IMR-90 (cell line): ENCODE measurements around the gene PDGFA. TPM values are rescaled to one million over a fixed set of nuclear protein-coding genes. Genes with fewer than 3 reads are reported as not detected.

Experiments used
- ATAC-seq: fragments of 200-7000 bp; cut with Tn5 transposase; 2 replicates; pipeline ENCODE4 v1.9.1; 2020; ENCODE audit warnings: low read depth, mild to moderate bottlenecking, moderate library complexity
- BruUV-seq: library from RNA; stranded (reverse); fragments of 400-500 nt; replicated peaks from 2 replicates; lab custom pipeline; 2021; lab: Mats Ljungman, UMichigan
- CTCF ChIA-PET: fragments of 300-600 bp; formaldehyde crosslinking; extraction: SDS; loops from one replicate; lab custom pipeline; 2021; ENCODE audit warnings: antibody characterized with exemption; lab: Yijun Ruan, JAX
- POLR2A ChIA-PET: fragments of 300-600 bp; sonication (Branson Sonifier 250); formaldehyde crosslinking; loops from one replicate; lab custom pipeline; 2022; ENCODE audit warnings: antibody characterized with exemption; ENCODE audit not compliant: unreplicated experiment; lab: Charles Lee
- DNase-seq: peaks from one replicate; pipeline ENCODE4 v3.0.0; 2013
- H2AFZ ChIP-seq: replicated peaks from 2 replicates; pipeline ENCODE3; 2013; ENCODE audit warnings: low read length, mild to moderate bottlenecking; ENCODE audit not compliant: poor library complexity
- H2AK5ac ChIP-seq: 2 replicates; pipeline ENCODE4 v1.6.1; 2013; ENCODE audit warnings: low read depth, low read length, inconsistent platforms
- H2AK9ac ChIP-seq: replicated peaks from 2 replicates; pipeline ENCODE3; 2013; ENCODE audit warnings: mild to moderate bottlenecking, low read depth, low read length, moderate library complexity; ENCODE audit not compliant: poor library complexity
- H2BK120ac ChIP-seq: 2 replicates; pipeline ENCODE4 v1.6.1; 2013; ENCODE audit warnings: low read depth, low read length, inconsistent platforms
- H2BK15ac ChIP-seq: 3 replicates; pipeline ENCODE4 v1.6.1; 2013; ENCODE audit warnings: low read depth, low read length, inconsistent platforms
- H2BK20ac ChIP-seq: 2 replicates; pipeline ENCODE4 v1.6.1; 2013; ENCODE audit warnings: low read depth, mild to moderate bottlenecking, inconsistent platforms, low read length, moderate library complexity
- H2BK5ac ChIP-seq: 2 replicates; pipeline ENCODE4 v1.6.1; 2013; ENCODE audit warnings: mild to moderate bottlenecking, low read depth, low read length, inconsistent platforms; ENCODE audit not compliant: poor library complexity, severe bottlenecking
- H3K14ac ChIP-seq: replicated peaks from 2 replicates; pipeline ENCODE4 v1.6.1; 2013; ENCODE audit warnings: low read depth, low read length, inconsistent platforms
- H3K18ac ChIP-seq: 2 replicates; pipeline ENCODE4 v1.6.1; 2013; ENCODE audit warnings: low read depth, low read length, control low read depth
- H3K23ac ChIP-seq: 2 replicates; pipeline ENCODE4 v1.6.1; 2013; ENCODE audit warnings: low read depth, low read length, inconsistent platforms
- H3K27ac ChIP-seq: 2 replicates; pipeline ENCODE4 v1.5.1; 2013; ENCODE audit warnings: mild to moderate bottlenecking, control low read depth, low read length; ENCODE audit not compliant: insufficient read depth
- H3K27me3 ChIP-seq: 2 replicates; pipeline ENCODE4 v1.6.1; 2013; ENCODE audit warnings: low read length; ENCODE audit not compliant: control insufficient read depth, insufficient read depth
- H3K36me3 ChIP-seq: 2 replicates; pipeline ENCODE4 v1.6.1; 2013; ENCODE audit warnings: low read length, mixed read lengths; ENCODE audit not compliant: control insufficient read depth, insufficient read depth
- H3K4ac ChIP-seq: 2 replicates; pipeline ENCODE4 v1.6.1; 2013; ENCODE audit warnings: low read depth, low read length, inconsistent platforms
- H3K4me1 ChIP-seq: 2 replicates; pipeline ENCODE4 v1.6.1; 2013; ENCODE audit warnings: low read length, mixed read lengths; ENCODE audit not compliant: control insufficient read depth, insufficient read depth
- H3K4me2 ChIP-seq: 2 replicates; pipeline ENCODE4 v1.6.1; 2013; ENCODE audit warnings: low read depth, mild to moderate bottlenecking, control low read depth, low read length, moderate library complexity
- H3K4me3 ChIP-seq: 2 replicates; pipeline ENCODE4 v1.5.1; 2013; ENCODE audit warnings: low read depth, mild to moderate bottlenecking, control low read depth, low read length, moderate library complexity; ENCODE audit not compliant: insufficient read depth
- H3K56ac ChIP-seq: 2 replicates; pipeline ENCODE4 v1.6.1; 2013; ENCODE audit warnings: low read length, inconsistent platforms; ENCODE audit not compliant: insufficient read depth; ENCODE audit errors: extremely low read depth
- H3K79me1 ChIP-seq, 2 experiments: 2 replicates each; pipeline ENCODE4 v1.6.1; 2013; ENCODE audit warnings: low read length in 2 of 2, inconsistent platforms in 1 of 2, low read depth in 1 of 2
- H3K9ac ChIP-seq: 2 replicates; pipeline ENCODE4 v1.6.1; 2013; ENCODE audit warnings: low read depth, low read length, control low read depth
- H3K9me1 ChIP-seq: 2 replicates; pipeline ENCODE4 v1.6.1; 2013; ENCODE audit warnings: low read length, inconsistent platforms; ENCODE audit not compliant: insufficient read depth
- H3K9me3 ChIP-seq: 2 replicates; pipeline ENCODE4 v1.6.1; 2013; ENCODE audit warnings: low read length; ENCODE audit not compliant: control insufficient read depth, insufficient read depth
- H4K20me1 ChIP-seq: 2 replicates; pipeline ENCODE4 v1.6.1; 2013; ENCODE audit warnings: low read length, inconsistent platforms; ENCODE audit not compliant: insufficient read depth
- H4K5ac ChIP-seq: 2 replicates; pipeline ENCODE4 v1.6.1; 2013; ENCODE audit warnings: mild to moderate bottlenecking, low read depth, low read length, control low read depth
- H4K8ac ChIP-seq, 2 experiments: 2 replicates each; pipeline ENCODE4 v1.6.1; 2013; ENCODE audit warnings: low read depth in 2 of 2, low read length in 2 of 2, control low read depth in 1 of 2, inconsistent platforms in 1 of 2
- H4K91ac ChIP-seq: 2 replicates; pipeline ENCODE4 v1.6.1; 2013; ENCODE audit warnings: low read depth, low read length, inconsistent platforms; ENCODE audit not compliant: insufficient read depth
- BHLHE40 ChIP-seq: fragments of 150-350 bp; IDR thresholded peaks from 2 replicates; pipeline ENCODE4 v1.6.1; 2016; ENCODE audit warnings: mild to moderate bottlenecking, low read depth, low read length
- FOS ChIP-seq: fragments of 150-350 bp; IDR thresholded peaks from 2 replicates; pipeline ENCODE4 v1.6.1; 2016; ENCODE audit warnings: low read depth, low read length
- MXI1 ChIP-seq: IDR thresholded peaks from 2 replicates; pipeline ENCODE4 v1.6.1; 2012; ENCODE audit warnings: low read depth, mild to moderate bottlenecking, low read length, moderate library complexity, borderline replicate concordance
- POLR2A ChIP-seq: IDR thresholded peaks from 2 replicates; pipeline ENCODE4 v1.6.1; 2012; ENCODE audit warnings: mild to moderate bottlenecking, low read depth, low read length
- WGBS, 2 experiments: methylation state at CpG; one replicate each; pipeline versions ENCODE4 v1.1.5 to v1.1.7; 2013; ENCODE audit warnings: missing lambda C conversion rate in 2 of 2; ENCODE audit not compliant: insufficient read length in 1 of 2; ENCODE audit errors: extremely low coverage in 2 of 2; 5-methylcytosine and 5-hydroxymethylcytosine counted together
- dilution Hi-C: fragments of 300-500 bp; cut with HindIII; formaldehyde crosslinking; loops from one replicate; pipeline ENCODE4 v1.14.3; 2018; ENCODE audit warnings: low sequenced_read_pairs; ENCODE audit not compliant: unreplicated experiment
- in situ Hi-C: fragments of 300-500 bp; cut with MboI; formaldehyde crosslinking; loops from 3 replicates; pipeline ENCODE4 v1.14.3; 2019; ENCODE audit warnings: low sequenced_read_pairs, inconsistent platforms, mixed read lengths
- intact Hi-C: fragments of 100-400 bp; cut with micrococcal nuclease; formaldehyde crosslinking; loops from 2 replicates; pipeline ENCODE4 v1.10.0; 2022
- polyA plus RNA-seq, 3 experiments: library from polyadenylated mRNA; depleted of rRNA; stranded (reverse); fragments of >200 nt; gene quantifications; 2 replicates each; pipeline ENCODE4 v1.2.3, GENCODE V29; 2012; ENCODE audit warnings: low replicate concordance in 1 of 3
- total RNA-seq: library from RNA; depleted of rRNA; stranded (reverse); fragments of >200 nt; gene quantifications from 2 replicates; pipeline ENCODE4 v1.2.3, GENCODE V29; 2012
- TF ChIP-seq, protein P1 (sequence below): conservative IDR thresholded peaks from 2 replicates; pipeline ENCODE4 v1.5.1; 2012; ENCODE audit warnings: mild to moderate bottlenecking, low read depth, low read length, improper control_type of control experiment
- TF ChIP-seq, protein P2 (sequence below): fragments of 150-350 bp; IDR thresholded peaks from 2 replicates; pipeline ENCODE4 v1.6.1; 2017; ENCODE audit warnings: mild to moderate bottlenecking, antibody characterized with exemption, low read length, low read depth

Gene PDGFA
- total and polyA plus RNA-seq, 2 of the 4 experiments (the other 2 are of a cell fraction): 3.3 to 3.8 TPM

- Histone ChIP-seq H3K79me1 (no peaks in the 10 kb centered on the region), H3K4me2 (no peak overlapping the region), H2AK5ac (no peak overlapping the region), H2BK120ac (no peak overlapping the region), H3K23ac (no peak overlapping the region), H2AK9ac (no peak overlapping the region), H3K27ac (no peak overlapping the region), H2AFZ (no peak overlapping the region), H3K36me3 (no peaks in the 10 kb centered on the region), H3K4me3 (no peak overlapping the region), H3K14ac (no peak overlapping the region), H3K4ac (no peak overlapping the region), H3K9me1 (peaks cover 3% of the 10 kb centered on the region), H2BK5ac (no peak overlapping the region), H4K5ac (no peak overlapping the region), H2BK15ac (no peak overlapping the region), H3K9ac (no peak overlapping the region), H3K56ac (no peak overlapping the region), H3K4me1 (no peaks in the 10 kb centered on the region), H3K18ac (no peak overlapping the region), H4K8ac (no peak overlapping the region), H2BK20ac (no peak overlapping the region), H3K27me3 (peaks cover 31% of the 10 kb centered on the region), H4K91ac (no peak overlapping the region), H3K9me3 (no peaks in the 10 kb centered on the region; the same call in 1 of the 2 replicates), H4K20me1 (no peaks in the 10 kb centered on the region)
- no CpG with 5 or more reads among the region's 4 CpGs for WGBS, 2 experiments
- DNase-seq (no peak), ATAC-seq (no peak)
- intact Hi-C loops: no loop called here
- ChIA-PET CTCF (no interaction called here), POLR2A (no interaction called here)
- in situ Hi-C loops: no loop called here
- dilution Hi-C loops: no loop called here
- BruUV-seq: no TSS peak
- TF ChIP-seq FOS (no peak), BHLHE40 (no peak), POLR2A (no peak), MXI1 (no peak)
- TF ChIP-seq, protein P1, sequence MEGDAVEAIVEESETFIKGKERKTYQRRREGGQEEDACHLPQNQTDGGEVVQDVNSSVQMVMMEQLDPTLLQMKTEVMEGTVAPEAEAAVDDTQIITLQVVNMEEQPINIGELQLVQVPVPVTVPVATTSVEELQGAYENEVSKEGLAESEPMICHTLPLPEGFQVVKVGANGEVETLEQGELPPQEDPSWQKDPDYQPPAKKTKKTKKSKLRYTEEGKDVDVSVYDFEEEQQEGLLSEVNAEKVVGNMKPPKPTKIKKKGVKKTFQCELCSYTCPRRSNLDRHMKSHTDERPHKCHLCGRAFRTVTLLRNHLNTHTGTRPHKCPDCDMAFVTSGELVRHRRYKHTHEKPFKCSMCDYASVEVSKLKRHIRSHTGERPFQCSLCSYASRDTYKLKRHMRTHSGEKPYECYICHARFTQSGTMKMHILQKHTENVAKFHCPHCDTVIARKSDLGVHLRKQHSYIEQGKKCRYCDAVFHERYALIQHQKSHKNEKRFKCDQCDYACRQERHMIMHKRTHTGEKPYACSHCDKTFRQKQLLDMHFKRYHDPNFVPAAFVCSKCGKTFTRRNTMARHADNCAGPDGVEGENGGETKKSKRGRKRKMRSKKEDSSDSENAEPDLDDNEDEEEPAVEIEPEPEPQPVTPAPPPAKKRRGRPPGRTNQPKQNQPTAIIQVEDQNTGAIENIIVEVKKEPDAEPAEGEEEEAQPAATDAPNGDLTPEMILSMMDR: no peak
- TF ChIP-seq, protein P2, sequence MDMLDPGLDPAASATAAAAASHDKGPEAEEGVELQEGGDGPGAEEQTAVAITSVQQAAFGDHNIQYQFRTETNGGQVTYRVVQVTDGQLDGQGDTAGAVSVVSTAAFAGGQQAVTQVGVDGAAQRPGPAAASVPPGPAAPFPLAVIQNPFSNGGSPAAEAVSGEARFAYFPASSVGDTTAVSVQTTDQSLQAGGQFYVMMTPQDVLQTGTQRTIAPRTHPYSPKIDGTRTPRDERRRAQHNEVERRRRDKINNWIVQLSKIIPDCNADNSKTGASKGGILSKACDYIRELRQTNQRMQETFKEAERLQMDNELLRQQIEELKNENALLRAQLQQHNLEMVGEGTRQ: no peak
Observed at GRCh38 chr7:489876-490275, 29.8 kb downstream of the PDGFA start.
